Tibial nerve (tissue), 4 donors: ENCODE data around the gene FSTL1. TPM values are rescaled to one million over a fixed set of nuclear protein-coding genes. Genes with fewer than 3 reads are reported as not detected.

Source experiments
- DNase-seq, 2 donors: peaks; one replicate each; pipeline ENCODE4 v3.0.0-alpha.2; 2019; ENCODE audit warnings: low spot score in 2 of 2
- H3K27ac ChIP-seq, 4 donors: fragments of 200-600 bp; sonication (generic) in 3 of 4; one replicate each; pipeline ENCODE4 v1.5.1; 2017 to 2019; ENCODE audit warnings: mild to moderate bottlenecking in 1 of 4
- H3K27me3 ChIP-seq, 2 donors: fragments of 200-600 bp; sonication (generic) in 1 of 2; one replicate each; pipeline versions ENCODE4 v1.5.1 to v1.6.0; 2017 to 2019
- H3K36me3 ChIP-seq, 3 donors: fragments of 200-600 bp; sonication (generic); one replicate each; pipeline ENCODE4 v1.5.1; 2018 to 2019
- H3K4me1 ChIP-seq, 4 donors: fragments of 200-600 bp; sonication (generic) in 3 of 4; one replicate each; pipeline ENCODE4 v1.5.1; 2017 to 2019
- H3K4me3 ChIP-seq, 4 donors: fragments of 200-600 bp; sonication (generic) in 3 of 4; one replicate each; pipeline ENCODE4 v1.5.1; 2017 to 2019; ENCODE audit warnings: mild to moderate bottlenecking in 1 of 4, moderate library complexity in 1 of 4
- H3K9me3 ChIP-seq, 4 donors: fragments of 200-600 bp; sonication (generic) in 3 of 4; one replicate each; pipeline ENCODE4 v1.5.1; 2017 to 2019
- EP300 ChIP-seq, 2 donors: sonication (generic); formaldehyde crosslinking; IDR thresholded peaks; one replicate each; pipeline ENCODE4 v1.6.1; 2017; ENCODE audit warnings: antibody characterized with exemption in 2 of 2, mild to moderate bottlenecking in 1 of 2
- POLR2A ChIP-seq, 2 donors: fragments of 450-650 bp; IDR thresholded peaks; one replicate each; pipeline ENCODE4 v1.6.1; 2017; ENCODE audit warnings: antibody characterized with exemption in 2 of 2, mild to moderate bottlenecking in 2 of 2, moderate library complexity in 2 of 2
- WGBS, 2 donors: methylation state at CpG; one replicate each; pipeline ENCODE4 v1.1.5; 2018; 5-methylcytosine and 5-hydroxymethylcytosine counted together
- total RNA-seq, 4 donors: library from RNA; depleted of rRNA; stranded (reverse); fragments of >200 nt; gene quantifications; one replicate each; pipeline ENCODE4 v1.1.0, GENCODE V29; 2016
- TF ChIP-seq, protein P1 (sequence below), 5 experiments: fragments of 200-600 bp in 3 of 5; fragments of 450-650 bp in 2 of 5; sonication (generic) in 3 of 5; IDR thresholded peaks; one replicate each; pipeline ENCODE4 v1.5.1; 2016 to 2019; ENCODE audit warnings: antibody characterized with exemption in 5 of 5, mild to moderate bottlenecking in 3 of 5, moderate library complexity in 2 of 5

FSTL1 gene
- total RNA-seq, 4 donors from 2014 or later: 389 to 942 (median 486) TPM

DNA sequence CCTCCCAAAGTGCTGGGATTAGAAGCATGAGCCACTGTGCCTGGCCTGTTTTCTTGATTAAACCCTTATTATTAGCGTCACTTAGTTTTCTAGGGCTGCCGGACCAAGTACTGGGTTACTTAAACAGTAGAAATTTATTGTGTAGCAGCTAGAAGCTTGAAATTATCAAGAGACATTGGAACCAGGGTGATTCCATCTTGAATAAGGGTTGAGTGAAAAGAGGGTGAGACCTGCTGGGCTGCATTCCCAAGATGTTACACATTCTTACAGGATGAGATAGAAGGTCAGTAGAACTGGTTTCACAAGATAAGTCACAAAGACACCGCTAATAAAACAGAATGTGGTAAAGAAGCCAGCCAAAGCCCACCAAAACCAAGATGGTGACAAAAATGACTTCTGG is 18.6 kb upstream of the FSTL1 start:
- Histone ChIP-seq H3K27ac (no peak overlapping the region), H3K36me3 (no peaks in the 10 kb centered on the region), H3K4me1 (peaks cover 0 to 5% (median 0%) of the 10 kb centered on the region in 4 donors), H3K9me3 (no peaks in the 10 kb centered on the region), H3K27me3 (no peaks in the 10 kb centered on the region), H3K4me3 (no peak overlapping the region)
- TF ChIP-seq, protein P1, sequence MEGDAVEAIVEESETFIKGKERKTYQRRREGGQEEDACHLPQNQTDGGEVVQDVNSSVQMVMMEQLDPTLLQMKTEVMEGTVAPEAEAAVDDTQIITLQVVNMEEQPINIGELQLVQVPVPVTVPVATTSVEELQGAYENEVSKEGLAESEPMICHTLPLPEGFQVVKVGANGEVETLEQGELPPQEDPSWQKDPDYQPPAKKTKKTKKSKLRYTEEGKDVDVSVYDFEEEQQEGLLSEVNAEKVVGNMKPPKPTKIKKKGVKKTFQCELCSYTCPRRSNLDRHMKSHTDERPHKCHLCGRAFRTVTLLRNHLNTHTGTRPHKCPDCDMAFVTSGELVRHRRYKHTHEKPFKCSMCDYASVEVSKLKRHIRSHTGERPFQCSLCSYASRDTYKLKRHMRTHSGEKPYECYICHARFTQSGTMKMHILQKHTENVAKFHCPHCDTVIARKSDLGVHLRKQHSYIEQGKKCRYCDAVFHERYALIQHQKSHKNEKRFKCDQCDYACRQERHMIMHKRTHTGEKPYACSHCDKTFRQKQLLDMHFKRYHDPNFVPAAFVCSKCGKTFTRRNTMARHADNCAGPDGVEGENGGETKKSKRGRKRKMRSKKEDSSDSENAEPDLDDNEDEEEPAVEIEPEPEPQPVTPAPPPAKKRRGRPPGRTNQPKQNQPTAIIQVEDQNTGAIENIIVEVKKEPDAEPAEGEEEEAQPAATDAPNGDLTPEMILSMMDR (IDR thresholded peaks at IDR 0.05): no peak
- TF ChIP-seq POLR2A (IDR thresholded peaks at IDR 0.05) (no peak), EP300 (IDR thresholded peaks at IDR 0.05) (no peak)
- DNase-seq: no peak
- WGBS, 2 donors: 79 to 91% methylated on average over 3 of the region's 3 CpGs

GRCh38 chr3:120468635-120469295 is 18.0 kb upstream of the FSTL1 start:
- H3K27me3 ChIP-seq: no peaks in the 10 kb centered on the region
- H3K27ac ChIP-seq: no peak overlapping the region
- peaks cover 0 to 5% (median 0%) of the 10 kb centered on the region in 4 donors for H3K4me1 ChIP-seq
- WGBS, 2 donors: 90 to 95% methylated on average over 5 of the region's 5 CpGs
- no peaks in the 10 kb centered on the region for H3K36me3 ChIP-seq
- no peak for TF ChIP-seq POLR2A (IDR thresholded peaks at IDR 0.05)
- DNase-seq: no peak
- no peak overlapping the region for H3K4me3 ChIP-seq
- H3K9me3 ChIP-seq: no peaks in the 10 kb centered on the region

- TF ChIP-seq POLR2A (IDR thresholded peaks at IDR 0.05) (no peak), EP300 (IDR thresholded peaks at IDR 0.05) (no peak)
- TF ChIP-seq, protein P1 (IDR thresholded peaks at IDR 0.05): no peak
- Histone ChIP-seq H3K4me1 (peaks cover 0 to 21% (median 0%) of the 10 kb centered on the region in 4 donors), H3K27ac (no peak overlapping the region), H3K27me3 (no peaks in the 10 kb centered on the region), H3K9me3 (peaks cover 0 to 6% (median 0%) of the 10 kb centered on the region in 4 donors), H3K36me3 (no peaks in the 10 kb centered on the region), H3K4me3 (no peak overlapping the region)
- no peak for DNase-seq
- WGBS, 2 donors: 71 to 79% methylated on average over 4 of the region's 4 CpGs
These were observed 11.7 kb upstream of the FSTL1 start for GRCh38 chr3:120462409-120462959.

DNA sequence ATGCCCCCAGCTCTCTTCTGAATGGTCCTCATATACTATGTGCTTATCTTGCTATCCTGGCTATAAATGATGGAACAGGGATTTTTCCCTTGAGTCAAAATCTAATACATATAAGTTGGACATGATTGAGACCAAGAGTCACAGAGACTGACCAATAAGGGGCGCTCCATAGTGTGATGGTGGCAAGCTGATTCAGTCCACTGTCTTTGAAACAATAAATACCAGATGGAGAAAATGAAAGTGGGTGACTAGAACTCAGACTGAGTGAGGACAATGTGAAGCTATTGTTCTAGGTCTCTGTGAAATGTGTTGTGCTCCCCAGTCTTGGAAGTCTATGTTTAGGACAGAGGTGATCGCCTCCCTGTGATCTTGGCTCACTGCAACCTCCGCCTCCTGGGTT is 10.6 kb upstream of the FSTL1 start:
- WGBS, 2 donors: 81 to 89% methylated on average over 3 of the region's 3 CpGs
- TF ChIP-seq POLR2A (IDR thresholded peaks at IDR 0.05) (no peak), EP300 (IDR thresholded peaks at IDR 0.05) (no peak)
- TF ChIP-seq, protein P1 (IDR thresholded peaks at IDR 0.05): no peak
- H3K27me3 ChIP-seq: no peaks in the 10 kb centered on the region
- peaks cover 0 to 6% (median 0%) of the 10 kb centered on the region in 4 donors for H3K9me3 ChIP-seq
- H3K27ac ChIP-seq: no peak overlapping the region
- H3K36me3 ChIP-seq: no peaks in the 10 kb centered on the region
- no peak for DNase-seq
- peaks cover 0 to 21% (median 0%) of the 10 kb centered on the region in 4 donors for H3K4me1 ChIP-seq
- no peak overlapping the region for H3K4me3 ChIP-seq

DNA sequence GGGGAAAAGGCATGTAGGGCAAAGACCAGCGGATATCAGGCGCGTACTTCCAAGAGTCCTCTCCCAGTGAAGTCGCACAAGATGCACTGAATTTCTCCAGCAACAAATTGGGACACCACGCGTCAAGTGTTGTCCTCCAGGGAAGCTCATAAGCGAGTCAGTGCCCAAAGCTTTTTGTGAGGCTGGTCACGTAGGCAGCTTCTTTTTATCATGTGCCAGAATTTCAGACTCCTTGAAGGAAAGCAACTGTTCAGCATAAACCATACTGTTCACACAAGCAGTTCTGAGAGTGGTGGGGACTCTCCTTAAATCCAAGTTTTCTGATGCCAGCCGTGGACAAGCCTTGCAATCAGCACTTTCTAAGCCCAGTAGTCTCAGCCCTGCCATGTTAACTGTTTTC is 10.1 kb upstream of the FSTL1 start:
- Histone ChIP-seq H3K36me3 (no peaks in the 10 kb centered on the region), H3K9me3 (peaks cover 0 to 6% (median 0%) of the 10 kb centered on the region in 4 donors), H3K27ac (no peak overlapping the region), H3K4me1 (peaks cover 0 to 21% (median 0%) of the 10 kb centered on the region in 4 donors), H3K27me3 (no peaks in the 10 kb centered on the region), H3K4me3 (no peak overlapping the region)
- no peak for TF ChIP-seq POLR2A (IDR thresholded peaks at IDR 0.05)
- no peak for TF ChIP-seq EP300 (IDR thresholded peaks at IDR 0.05)
- TF ChIP-seq, protein P1 (IDR thresholded peaks at IDR 0.05): no peak
- DNase-seq: no peak
- WGBS, 2 donors: 70 to 72% methylated on average over 9 of the region's 9 CpGs
